DND-41 (cell line): ENCODE results near the gene SPPL3.

Experiments
- ATAC-seq: fragments of 200-7000 bp; cut with Tn5 transposase; 3 replicates; pipeline ENCODE4 v1.9.1; 2021; ENCODE audit warnings: low read depth; ENCODE audit not compliant: insufficient read depth
- DNase-seq: peaks from one replicate; pipeline ENCODE4 v3.0.0-alpha.2; 2020
- H2AFZ ChIP-seq: 2 replicates; pipeline ENCODE4 v1.6.0; 2012; ENCODE audit warnings: low read depth, low read length
- H3K27ac ChIP-seq: 2 replicates; pipeline ENCODE4 v1.5.1; 2012; ENCODE audit warnings: low read length, inconsistent platforms
- H3K27me3 ChIP-seq: fragments of 200-600 bp; sonication (generic); 2 replicates; pipeline ENCODE4 v1.6.0; 2012; ENCODE audit warnings: low read length, mild to moderate bottlenecking, inconsistent platforms; ENCODE audit not compliant: insufficient read depth, poor library complexity
- H3K36me3 ChIP-seq: 2 replicates; pipeline ENCODE4 v1.5.1; 2012; ENCODE audit warnings: low read length, inconsistent platforms; ENCODE audit not compliant: insufficient read depth
- H3K4me1 ChIP-seq: 2 replicates; pipeline ENCODE4 v1.5.1; 2012; ENCODE audit warnings: mild to moderate bottlenecking, low read length; ENCODE audit not compliant: insufficient read depth
- H3K4me2 ChIP-seq: 2 replicates; pipeline ENCODE4 v1.6.0; 2012; ENCODE audit warnings: mild to moderate bottlenecking, moderate library complexity, low read length, inconsistent platforms; ENCODE audit not compliant: insufficient read depth
- H3K4me3 ChIP-seq, 2 experiments: fragments of 200-600 bp in 1 of 2; shearing (Covaris generic) in 1 of 2; 2 replicates each; pipeline ENCODE4 v1.5.1; 2012 to 2016; ENCODE audit warnings: inconsistent platforms in 2 of 2, low read length in 2 of 2, mild to moderate bottlenecking in 2 of 2, low read depth in 1 of 2, moderate library complexity in 1 of 2
- H3K79me2 ChIP-seq: 2 replicates; pipeline ENCODE4 v1.6.0; 2012; ENCODE audit warnings: low read length, inconsistent platforms; ENCODE audit not compliant: insufficient read depth
- H3K9ac ChIP-seq: 2 replicates; pipeline ENCODE4 v1.6.0; 2012; ENCODE audit warnings: low read depth, mild to moderate bottlenecking, inconsistent platforms, low read length, moderate library complexity
- H3K9me3 ChIP-seq: 2 replicates; pipeline ENCODE4 v1.5.1; 2012; ENCODE audit warnings: low read length, moderate library complexity, mild to moderate bottlenecking, inconsistent platforms; ENCODE audit not compliant: insufficient read depth, severe bottlenecking
- H4K20me1 ChIP-seq: 2 replicates; pipeline ENCODE4 v1.6.0; 2012; ENCODE audit warnings: low read length; ENCODE audit not compliant: insufficient read depth
- EZH2 ChIP-seq: IDR thresholded peaks from 3 replicates; pipeline ENCODE4 v1.6.1; 2012; ENCODE audit warnings: borderline replicate concordance, low read depth, mild to moderate bottlenecking, moderate library complexity, low read length, inconsistent platforms; ENCODE audit not compliant: severe bottlenecking
- TF ChIP-seq, protein P1 (sequence below): IDR thresholded peaks from 2 replicates; pipeline ENCODE4 v1.5.1; 2012; ENCODE audit warnings: borderline replicate concordance, low read length, moderate library complexity, mild to moderate bottlenecking; ENCODE audit not compliant: poor library complexity, severe bottlenecking; ENCODE audit errors: extremely low read depth

Gene SPPL3

DNA sequence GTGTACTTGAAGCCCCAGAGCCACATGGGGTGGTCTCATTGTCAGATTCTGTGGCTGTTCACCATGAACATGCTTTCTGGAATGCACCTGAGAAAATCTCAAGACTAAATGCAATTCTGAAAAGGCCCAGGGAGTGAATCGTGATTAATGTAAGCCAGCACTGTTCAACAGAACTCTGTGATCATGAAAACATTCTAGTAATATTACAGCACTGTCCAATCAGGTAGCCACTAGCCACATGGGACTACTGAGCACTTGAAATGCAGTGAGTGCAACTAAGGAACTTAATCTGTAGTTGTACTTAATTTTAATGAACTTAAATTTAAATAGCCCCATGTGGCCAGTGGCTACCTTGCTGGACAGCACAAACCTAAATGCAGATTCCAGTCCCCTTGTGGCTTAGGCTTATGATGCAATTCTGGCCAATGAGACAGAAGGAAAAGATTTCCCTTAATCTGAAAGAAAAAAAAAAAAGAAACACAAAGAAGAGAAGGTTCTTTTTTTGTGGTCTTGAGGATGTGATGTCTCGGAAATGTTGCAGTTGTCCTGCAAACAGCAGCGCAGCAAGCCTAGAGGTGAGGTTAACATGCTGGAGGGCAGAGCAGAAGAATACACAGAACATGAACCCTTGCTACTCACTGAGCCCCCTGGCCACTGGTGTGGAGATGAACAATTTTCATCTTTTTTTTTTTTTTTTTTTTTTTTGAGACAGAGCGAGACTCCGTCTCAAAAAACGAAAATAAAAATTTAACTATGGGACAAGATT, 48.2 kb downstream of the SPPL3 start:
- peaks cover 87% of the 10 kb centered on the region for H3K79me2 ChIP-seq
- ATAC-seq: no peak
- no peak overlapping the region for H3K4me2 ChIP-seq
- no peak overlapping the region for H3K9ac ChIP-seq
- H2AFZ ChIP-seq: no peak overlapping the region
- H3K4me1 ChIP-seq: peaks cover 6% of the 10 kb centered on the region; the same call in 1 of the 2 replicates
- H3K4me3 ChIP-seq: no peak overlapping the region
- peaks cover 3% of the 10 kb centered on the region; the same call in 1 of the 2 replicates for H3K36me3 ChIP-seq
- H3K9me3 ChIP-seq: peaks cover 8% of the 10 kb centered on the region
- H4K20me1 ChIP-seq: peaks cover 46% of the 10 kb centered on the region
- TF ChIP-seq, protein P1, sequence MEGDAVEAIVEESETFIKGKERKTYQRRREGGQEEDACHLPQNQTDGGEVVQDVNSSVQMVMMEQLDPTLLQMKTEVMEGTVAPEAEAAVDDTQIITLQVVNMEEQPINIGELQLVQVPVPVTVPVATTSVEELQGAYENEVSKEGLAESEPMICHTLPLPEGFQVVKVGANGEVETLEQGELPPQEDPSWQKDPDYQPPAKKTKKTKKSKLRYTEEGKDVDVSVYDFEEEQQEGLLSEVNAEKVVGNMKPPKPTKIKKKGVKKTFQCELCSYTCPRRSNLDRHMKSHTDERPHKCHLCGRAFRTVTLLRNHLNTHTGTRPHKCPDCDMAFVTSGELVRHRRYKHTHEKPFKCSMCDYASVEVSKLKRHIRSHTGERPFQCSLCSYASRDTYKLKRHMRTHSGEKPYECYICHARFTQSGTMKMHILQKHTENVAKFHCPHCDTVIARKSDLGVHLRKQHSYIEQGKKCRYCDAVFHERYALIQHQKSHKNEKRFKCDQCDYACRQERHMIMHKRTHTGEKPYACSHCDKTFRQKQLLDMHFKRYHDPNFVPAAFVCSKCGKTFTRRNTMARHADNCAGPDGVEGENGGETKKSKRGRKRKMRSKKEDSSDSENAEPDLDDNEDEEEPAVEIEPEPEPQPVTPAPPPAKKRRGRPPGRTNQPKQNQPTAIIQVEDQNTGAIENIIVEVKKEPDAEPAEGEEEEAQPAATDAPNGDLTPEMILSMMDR: no peak
- TF ChIP-seq EZH2: no peak
- no peak for DNase-seq
- no peak overlapping the region for H3K27ac ChIP-seq
- no peaks in the 10 kb centered on the region for H3K27me3 ChIP-seq

DNA sequence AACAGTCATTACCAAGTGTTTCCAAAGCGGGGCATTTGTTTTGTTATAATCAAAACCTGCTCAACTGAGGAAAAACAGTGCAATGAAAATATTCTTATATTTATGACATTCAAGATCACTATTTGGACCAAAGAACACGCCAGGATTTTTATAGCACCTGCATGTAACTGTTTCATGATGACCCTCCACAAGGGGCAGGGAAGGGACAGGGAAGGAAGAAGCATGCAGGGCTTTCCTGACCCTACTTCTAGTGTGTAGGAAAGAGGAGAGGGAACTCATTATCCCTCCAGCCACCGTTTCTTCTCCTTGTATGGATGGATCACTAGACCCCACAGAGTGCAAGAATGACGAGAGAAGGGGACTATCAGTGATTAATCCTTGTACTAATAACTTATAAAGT, 49.4 kb downstream of the SPPL3 start:
- H3K36me3 ChIP-seq: peaks cover 3% of the 10 kb centered on the region; the same call in 1 of the 2 replicates
- DNase-seq: no peak
- H3K4me2 ChIP-seq: no peak overlapping the region
- peaks cover 50% of the 10 kb centered on the region for H4K20me1 ChIP-seq
- no peak overlapping the region for H3K27ac ChIP-seq
- no peak overlapping the region for H2AFZ ChIP-seq
- no peaks in the 10 kb centered on the region for H3K27me3 ChIP-seq
- ATAC-seq: no peak
- TF ChIP-seq, protein P1: no peak
- no peak for TF ChIP-seq EZH2
- H3K9me3 ChIP-seq: peaks cover 8% of the 10 kb centered on the region
- no peak overlapping the region for H3K9ac ChIP-seq
- peaks cover 85% of the 10 kb centered on the region for H3K79me2 ChIP-seq
- no peak overlapping the region for H3K4me3 ChIP-seq
- peaks cover 6% of the 10 kb centered on the region; the same call in 1 of the 2 replicates for H3K4me1 ChIP-seq

DNA sequence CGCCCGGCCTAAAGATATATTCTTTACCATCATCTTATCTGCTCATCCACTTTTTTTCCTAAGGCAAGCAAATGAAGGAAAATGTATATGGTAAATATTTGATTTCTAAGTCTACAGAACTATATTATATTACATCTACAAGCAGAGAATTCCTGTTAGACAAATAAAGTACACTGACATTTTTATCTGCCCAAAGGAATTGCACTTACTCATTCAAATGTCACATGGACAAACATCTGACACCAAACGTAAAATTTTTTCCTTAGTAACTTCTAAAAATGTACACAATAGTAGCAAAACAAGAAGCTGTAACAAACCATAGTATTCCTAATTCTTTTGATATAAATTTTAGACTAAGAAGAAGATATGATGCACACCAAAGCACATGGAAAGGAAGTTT, 51.0 kb downstream of the SPPL3 start:
- peaks cover 3% of the 10 kb centered on the region; the same call in 1 of the 2 replicates for H3K36me3 ChIP-seq
- peaks cover 6% of the 10 kb centered on the region; the same call in 1 of the 2 replicates for H3K4me1 ChIP-seq
- no peaks in the 10 kb centered on the region for H3K27me3 ChIP-seq
- peaks cover 55% of the 10 kb centered on the region for H4K20me1 ChIP-seq
- DNase-seq (no peak), ATAC-seq (no peak)
- peaks cover 86% of the 10 kb centered on the region for H3K79me2 ChIP-seq
- H3K4me3 ChIP-seq: no peak overlapping the region
- H3K27ac ChIP-seq: no peak overlapping the region
- no peak for TF ChIP-seq EZH2
- TF ChIP-seq, protein P1: no peak
- no peak overlapping the region for H3K4me2 ChIP-seq
- no peaks in the 10 kb centered on the region for H3K9me3 ChIP-seq
- no peak overlapping the region for H2AFZ ChIP-seq
- H3K9ac ChIP-seq: no peak overlapping the region

DNA sequence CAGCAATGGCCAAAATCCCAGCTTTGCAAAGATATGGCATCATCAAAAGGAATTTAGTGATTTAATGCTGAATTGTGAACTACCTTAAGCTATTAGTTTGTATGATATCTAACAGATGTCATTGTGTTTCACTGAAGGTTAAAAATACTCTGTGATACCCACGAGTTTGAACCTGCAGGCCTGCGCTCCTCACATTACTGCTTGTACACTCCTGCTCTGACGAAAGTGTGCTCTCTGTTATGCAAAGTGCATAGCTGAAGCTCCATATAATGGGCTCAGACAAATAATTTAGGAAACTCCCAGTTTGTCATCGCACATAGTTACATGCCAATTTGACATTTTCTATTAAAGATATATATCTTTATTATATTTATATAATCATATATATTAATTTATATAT, 52.2 kb downstream of the SPPL3 start:
- Histone ChIP-seq H4K20me1 (peaks cover 60% of the 10 kb centered on the region), H3K36me3 (peaks cover 3% of the 10 kb centered on the region; the same call in 1 of the 2 replicates), H3K9ac (no peak overlapping the region), H3K4me2 (no peak overlapping the region), H3K4me3 (no peak overlapping the region), H3K27me3 (no peaks in the 10 kb centered on the region), H3K79me2 (peaks cover 87% of the 10 kb centered on the region), H3K27ac (no peak overlapping the region), H3K9me3 (no peaks in the 10 kb centered on the region), H3K4me1 (peaks cover 6% of the 10 kb centered on the region; the same call in 1 of the 2 replicates), H2AFZ (no peak overlapping the region)
- no peak for TF ChIP-seq EZH2
- TF ChIP-seq, protein P1: no peak
- DNase-seq: no peak
- ATAC-seq: no peak
